ENCODE results near the gene RTRAF.

DNA sequence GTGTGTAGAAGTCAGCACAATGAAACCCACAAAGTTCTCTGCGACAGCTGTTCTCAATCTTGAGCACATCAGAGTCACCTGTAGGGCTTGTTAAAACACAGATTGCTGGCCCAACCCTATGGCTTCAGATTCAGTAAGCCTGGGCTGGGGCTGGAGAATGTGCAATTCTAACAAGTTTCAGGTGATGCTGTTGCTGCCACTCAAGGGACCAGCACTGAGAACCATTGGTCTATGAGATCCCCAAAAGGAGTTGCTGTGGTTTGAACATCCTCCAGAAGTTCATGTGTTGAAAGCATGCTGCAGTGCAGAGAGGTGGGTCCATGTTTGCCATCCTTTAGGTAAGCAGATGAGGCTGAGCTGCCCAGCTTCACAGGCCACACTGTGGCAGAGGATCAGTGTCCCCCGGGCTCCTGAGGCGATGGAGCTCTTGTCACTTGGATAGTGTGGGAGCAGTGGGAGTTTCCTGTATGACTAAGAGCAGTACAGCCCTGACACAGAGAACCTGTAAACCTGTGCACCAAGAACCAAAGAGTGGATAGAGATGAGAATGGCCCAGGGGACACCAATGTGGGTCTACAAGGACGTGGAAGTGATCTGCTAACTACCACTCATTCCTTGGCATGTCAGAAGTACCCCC, 8.0 kb upstream of the RTRAF start:
- TF ChIP-seq, protein P1, sequence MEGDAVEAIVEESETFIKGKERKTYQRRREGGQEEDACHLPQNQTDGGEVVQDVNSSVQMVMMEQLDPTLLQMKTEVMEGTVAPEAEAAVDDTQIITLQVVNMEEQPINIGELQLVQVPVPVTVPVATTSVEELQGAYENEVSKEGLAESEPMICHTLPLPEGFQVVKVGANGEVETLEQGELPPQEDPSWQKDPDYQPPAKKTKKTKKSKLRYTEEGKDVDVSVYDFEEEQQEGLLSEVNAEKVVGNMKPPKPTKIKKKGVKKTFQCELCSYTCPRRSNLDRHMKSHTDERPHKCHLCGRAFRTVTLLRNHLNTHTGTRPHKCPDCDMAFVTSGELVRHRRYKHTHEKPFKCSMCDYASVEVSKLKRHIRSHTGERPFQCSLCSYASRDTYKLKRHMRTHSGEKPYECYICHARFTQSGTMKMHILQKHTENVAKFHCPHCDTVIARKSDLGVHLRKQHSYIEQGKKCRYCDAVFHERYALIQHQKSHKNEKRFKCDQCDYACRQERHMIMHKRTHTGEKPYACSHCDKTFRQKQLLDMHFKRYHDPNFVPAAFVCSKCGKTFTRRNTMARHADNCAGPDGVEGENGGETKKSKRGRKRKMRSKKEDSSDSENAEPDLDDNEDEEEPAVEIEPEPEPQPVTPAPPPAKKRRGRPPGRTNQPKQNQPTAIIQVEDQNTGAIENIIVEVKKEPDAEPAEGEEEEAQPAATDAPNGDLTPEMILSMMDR (conservative IDR thresholded peaks at IDR 0.05) = no peak
- TF ChIP-seq ZFX (IDR thresholded peaks at IDR 0.05) = no peak
